ENCODE data around the gene RPS6KA2. TPM values are rescaled to one million over a fixed set of nuclear protein-coding genes. Genes with fewer than 3 reads are reported as not detected.

Gene RPS6KA2
- total RNA-seq, 4 donors from 2014 or later, result 52.1 to 84.8 (median 58.7) TPM

DNA sequence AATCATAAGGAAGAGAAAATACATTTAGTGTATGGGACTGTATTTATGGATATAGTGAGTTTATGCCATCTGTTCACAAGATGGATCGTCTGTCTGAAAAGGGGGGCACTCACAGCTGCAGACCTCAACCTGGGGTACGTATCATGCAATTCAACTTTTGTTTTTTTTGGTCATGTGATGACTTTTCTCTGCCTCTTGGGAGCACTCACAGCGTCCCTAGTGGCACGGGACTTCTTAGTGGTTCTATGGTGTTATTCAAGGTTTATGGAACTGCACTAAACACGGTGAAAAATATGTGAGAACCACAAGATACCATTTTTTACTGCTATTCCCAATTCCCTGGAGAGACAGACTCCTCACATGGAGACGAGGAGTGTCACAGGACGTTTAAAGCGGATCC is 183.9 kb downstream of the RPS6KA2 start:
- ATAC-seq (ENCODE audit: low FRiP score) (no peak), DNase-seq (ENCODE audit: low spot score) (no peak)
- TF ChIP-seq, protein P1, sequence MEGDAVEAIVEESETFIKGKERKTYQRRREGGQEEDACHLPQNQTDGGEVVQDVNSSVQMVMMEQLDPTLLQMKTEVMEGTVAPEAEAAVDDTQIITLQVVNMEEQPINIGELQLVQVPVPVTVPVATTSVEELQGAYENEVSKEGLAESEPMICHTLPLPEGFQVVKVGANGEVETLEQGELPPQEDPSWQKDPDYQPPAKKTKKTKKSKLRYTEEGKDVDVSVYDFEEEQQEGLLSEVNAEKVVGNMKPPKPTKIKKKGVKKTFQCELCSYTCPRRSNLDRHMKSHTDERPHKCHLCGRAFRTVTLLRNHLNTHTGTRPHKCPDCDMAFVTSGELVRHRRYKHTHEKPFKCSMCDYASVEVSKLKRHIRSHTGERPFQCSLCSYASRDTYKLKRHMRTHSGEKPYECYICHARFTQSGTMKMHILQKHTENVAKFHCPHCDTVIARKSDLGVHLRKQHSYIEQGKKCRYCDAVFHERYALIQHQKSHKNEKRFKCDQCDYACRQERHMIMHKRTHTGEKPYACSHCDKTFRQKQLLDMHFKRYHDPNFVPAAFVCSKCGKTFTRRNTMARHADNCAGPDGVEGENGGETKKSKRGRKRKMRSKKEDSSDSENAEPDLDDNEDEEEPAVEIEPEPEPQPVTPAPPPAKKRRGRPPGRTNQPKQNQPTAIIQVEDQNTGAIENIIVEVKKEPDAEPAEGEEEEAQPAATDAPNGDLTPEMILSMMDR (IDR thresholded peaks at IDR 0.05), result no peak

GRCh38 chr6:166442131-166442685 is 184.8 kb downstream of the RPS6KA2 start:
- ATAC-seq (ENCODE audit: low FRiP score) (no peak), DNase-seq (ENCODE audit: low spot score) (no peak)
- TF ChIP-seq, protein P1 (IDR thresholded peaks at IDR 0.05), result no peak

- DNase-seq (ENCODE audit: low spot score) (no peak), ATAC-seq (ENCODE audit: low FRiP score) (no peak)
These were observed 185.5 kb downstream of the RPS6KA2 start for GRCh38 chr6:166441325-166442078.

GRCh38 chr6:166440729-166441128 is 186.3 kb downstream of the RPS6KA2 start:
- TF ChIP-seq, protein P1 (IDR thresholded peaks at IDR 0.05), result no peak
- ATAC-seq (ENCODE audit: low FRiP score) (no peak), DNase-seq (ENCODE audit: low spot score) (no peak)

More at GRCh38 chr6:166441325-166442078, 185.5 kb downstream of the RPS6KA2 start:
- TF ChIP-seq, protein P1 (IDR thresholded peaks at IDR 0.05), result no peak

DNA sequence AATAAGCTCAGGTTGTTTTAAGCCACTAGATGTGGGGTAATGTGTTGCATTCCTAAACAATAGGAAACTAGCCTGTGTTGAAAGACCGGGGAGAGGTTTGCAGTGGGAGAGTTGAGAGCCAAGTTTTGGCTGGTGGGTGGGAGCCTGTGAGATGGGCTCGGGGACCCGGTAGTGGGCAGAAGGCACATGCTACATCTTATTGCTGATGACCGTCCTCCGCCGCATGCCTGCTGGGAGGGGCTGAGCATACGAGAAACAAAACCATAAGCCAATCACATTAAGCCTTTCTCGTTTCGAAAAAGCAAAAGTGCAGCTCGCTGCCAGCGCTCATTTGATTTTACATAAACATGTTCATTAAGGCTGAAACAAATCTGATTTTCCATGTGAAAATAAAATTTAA is 186.9 kb downstream of the RPS6KA2 start:
- ATAC-seq (ENCODE audit: low FRiP score), result no peak
- DNase-seq (ENCODE audit: low spot score), result no peak
- TF ChIP-seq, protein P1 (IDR thresholded peaks at IDR 0.05), result no peak

- ATAC-seq (ENCODE audit: low FRiP score) (no peak), DNase-seq (ENCODE audit: low spot score) (no peak)
- TF ChIP-seq, protein P1 (IDR thresholded peaks at IDR 0.05), result no peak
These were observed 187.5 kb downstream of the RPS6KA2 start for GRCh38 chr6:166439366-166440091.

Data from omental fat pad (tissue), 4 donors.